IPS DF 6.9 (cell line): ENCODE results near the gene SHKBP1.

Experiments used
- DNase-seq: peaks from one replicate; pipeline ENCODE4 v3.0.0-alpha.2; 2013; ENCODE audit warnings: low read depth, low spot score
- H3K27ac ChIP-seq: one replicate; pipeline ENCODE4 v1.5.1; 2013; ENCODE audit warnings: low read length, control low read depth
- H3K27me3 ChIP-seq: 2 replicates; pipeline ENCODE4 v1.6.1; 2013; ENCODE audit warnings: mild to moderate bottlenecking, low read length; ENCODE audit not compliant: control insufficient read depth, insufficient read depth
- H3K36me3 ChIP-seq: 2 replicates; pipeline ENCODE4 v1.6.1; 2013; ENCODE audit warnings: low read length; ENCODE audit not compliant: control insufficient read depth, insufficient read depth
- H3K4me1 ChIP-seq: 2 replicates; pipeline ENCODE4 v1.6.1; 2013; ENCODE audit warnings: low read length; ENCODE audit not compliant: control insufficient read depth, insufficient read depth
- H3K4me3 ChIP-seq: 2 replicates; pipeline ENCODE4 v1.5.1; 2013; ENCODE audit warnings: mild to moderate bottlenecking, low read length
- H3K9me3 ChIP-seq: 2 replicates; pipeline ENCODE4 v1.6.1; 2013; ENCODE audit warnings: low read length, inconsistent platforms; ENCODE audit not compliant: control insufficient read depth, insufficient read depth
- WGBS: extraction: QIAGEN DNeasy Blood & Tissue Kit; methylation state at CpG from one replicate; pipeline ENCODE4 v1.1.7; 2013; ENCODE audit warnings: mixed read lengths, missing lambda C conversion rate; ENCODE audit not compliant: insufficient read length, insufficient coverage; 5-methylcytosine and 5-hydroxymethylcytosine counted together

Gene SHKBP1

DNA sequence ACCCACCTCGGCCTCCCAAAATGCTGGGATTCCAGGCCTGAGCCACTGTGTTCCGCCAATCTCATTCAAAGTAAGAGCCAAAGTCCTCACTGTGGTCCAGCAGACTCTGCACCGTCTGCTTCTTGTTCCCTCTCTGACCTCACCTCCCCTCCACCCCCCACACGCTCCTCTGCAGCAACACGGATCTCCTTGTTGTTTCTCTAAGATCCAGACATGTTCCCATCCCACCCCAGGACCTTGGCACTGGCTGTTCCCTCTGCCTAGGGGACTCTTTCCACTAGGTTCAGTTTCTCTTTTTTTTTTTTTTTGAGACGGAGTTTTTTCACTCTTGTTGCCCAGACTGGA is 62.9 kb downstream of the SHKBP1 start:
- Histone ChIP-seq H3K27ac (no peak overlapping the region), H3K36me3 (no peaks in the 10 kb centered on the region), H3K4me3 (no peak overlapping the region), H3K4me1 (no peaks in the 10 kb centered on the region), H3K27me3 (no peaks in the 10 kb centered on the region), H3K9me3 (no peaks in the 10 kb centered on the region)
- WGBS: no CpG with 5 or more reads among the region's 6 CpGs
- DNase-seq: no peak

DNA sequence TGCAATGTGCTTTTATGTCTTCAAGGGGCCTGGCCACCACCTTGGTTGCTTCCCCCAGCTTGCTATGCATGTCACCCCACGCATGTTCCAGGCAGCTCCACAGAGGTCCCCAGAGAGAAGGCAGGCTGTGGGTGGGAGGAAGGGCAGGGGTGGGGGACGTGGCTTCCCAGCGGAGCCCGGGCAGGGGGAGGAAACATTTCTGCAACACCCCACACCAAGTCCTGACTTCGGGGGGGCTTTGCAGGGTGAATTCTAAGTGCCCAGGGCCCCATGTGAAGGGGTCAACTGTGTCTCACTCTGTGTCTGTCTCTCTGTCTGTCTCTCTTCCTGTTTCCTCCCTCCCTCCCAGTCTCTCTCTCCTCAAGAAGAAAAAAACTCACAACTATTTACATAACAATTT is 64.1 kb downstream of the SHKBP1 start:
- no peaks in the 10 kb centered on the region for H3K4me1 ChIP-seq
- no peak overlapping the region for H3K4me3 ChIP-seq
- no peaks in the 10 kb centered on the region for H3K9me3 ChIP-seq
- H3K27me3 ChIP-seq: no peaks in the 10 kb centered on the region
- no peak for DNase-seq
- WGBS: no CpG with 5 or more reads among the region's 5 CpGs
- H3K27ac ChIP-seq: no peak overlapping the region
- H3K36me3 ChIP-seq: no peaks in the 10 kb centered on the region
